Head of caudate nucleus (tissue), 42 donors: Measurements from ENCODE around the gene PRKN.

Experiments used
- DNase-seq, 42 donors: peaks; one replicate each; pipeline versions ENCODE4 v3.0.0 to v3.0.0-alpha.2; 2020 to 2021; ENCODE audit warnings: mixed read lengths in 7 of 42
- intact Hi-C: fragments of 100-400 bp; cut with DNase I; formaldehyde crosslinking; loops from one replicate; pipeline ENCODE4 v1.15.0; 2022

PRKN gene

DNA sequence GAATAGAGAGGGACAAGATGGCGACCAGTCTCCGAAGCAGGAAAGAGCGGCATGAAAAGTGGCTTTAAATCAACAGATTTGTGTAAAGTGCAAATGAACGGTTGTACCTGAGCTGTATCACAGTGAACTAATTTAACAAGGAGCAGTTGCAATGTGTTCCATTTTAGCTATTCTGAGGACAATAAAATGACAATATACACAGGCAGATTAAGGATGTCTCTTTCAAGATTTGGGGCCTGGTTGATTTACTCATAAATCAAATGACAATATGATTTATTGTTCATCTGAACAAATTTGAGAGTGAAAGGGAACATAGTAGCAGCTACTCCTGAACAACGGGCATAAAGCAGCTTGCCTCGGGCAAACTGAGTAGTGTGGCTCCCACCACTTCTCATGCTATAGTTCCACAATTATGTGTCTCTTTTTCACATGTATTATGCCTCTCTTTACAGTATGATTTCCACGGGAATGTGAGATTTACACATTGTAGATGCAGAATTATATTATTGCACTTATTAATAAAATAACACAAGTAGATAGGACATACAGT, 1249.6 kb downstream of the PRKN start:
- intact Hi-C loops = no loop called here

DNA sequence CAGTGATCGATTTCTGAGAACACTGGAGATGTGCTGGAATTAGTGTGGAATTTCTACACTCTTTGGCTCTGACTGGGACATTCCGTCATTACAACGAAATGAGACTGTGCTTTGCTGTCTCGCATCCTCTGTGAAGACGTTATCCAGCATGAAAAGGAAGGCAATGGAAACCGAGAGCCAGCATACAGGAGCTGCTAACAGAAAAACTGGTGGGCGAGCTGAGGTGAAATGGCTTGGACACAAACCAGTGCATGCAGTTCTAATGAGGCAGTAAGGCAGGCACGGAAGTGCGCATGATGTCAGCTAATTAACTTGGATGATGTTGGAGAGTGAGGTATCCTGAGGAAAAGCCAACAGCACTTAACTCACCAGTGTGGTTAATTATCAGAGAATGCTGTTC, 1250.9 kb downstream of the PRKN start:
- intact Hi-C loops = no loop called here
- peak in 2 of 42 donors; percentile 3 to 39 for DNase-seq

More for the DNA sequence above, 1249.6 kb downstream of the PRKN start:
- no peak for DNase-seq

DNA sequence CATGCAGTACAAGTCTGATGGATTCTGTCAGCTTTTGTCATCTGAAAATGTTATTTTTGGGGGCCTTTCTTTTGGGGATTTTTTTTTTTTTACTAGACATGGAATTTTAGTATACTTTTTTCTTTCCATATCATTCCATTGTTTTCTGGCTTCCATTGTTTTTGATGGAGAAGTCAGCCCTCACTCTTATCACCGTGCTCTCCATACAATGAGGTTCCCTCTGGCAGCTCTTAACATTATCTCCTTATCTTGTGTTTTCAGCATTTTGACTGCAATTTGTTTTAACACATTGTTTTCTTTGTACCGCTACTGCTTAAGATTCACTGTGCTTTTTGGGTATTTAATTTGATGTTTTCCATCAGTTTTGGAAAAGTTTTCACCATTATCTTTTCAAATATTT, 1262.2 kb downstream of the PRKN start:
- intact Hi-C loops = no loop called here
- no peak for DNase-seq

DNA sequence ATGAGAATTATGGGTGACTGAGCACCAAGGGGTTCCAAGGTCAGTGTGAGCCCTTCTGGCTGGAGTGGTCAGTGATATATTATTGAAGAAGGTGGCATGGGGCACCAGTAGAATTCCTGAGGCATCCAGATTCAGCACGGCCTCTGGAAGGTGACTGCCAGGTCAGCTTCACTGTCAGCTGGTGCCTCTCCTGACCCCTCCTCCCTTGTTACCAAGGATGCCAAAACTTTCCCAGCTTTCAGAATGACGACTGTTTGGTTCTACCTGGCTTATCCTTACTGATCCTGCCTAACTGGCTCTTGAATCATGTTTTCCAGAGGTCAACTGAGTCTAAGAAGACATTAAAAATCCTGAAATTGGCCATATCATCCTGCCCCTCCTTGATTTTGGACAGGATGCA, 1264.5 kb downstream of the PRKN start:
- DNase-seq = no peak
- intact Hi-C loops = no loop called here

DNA sequence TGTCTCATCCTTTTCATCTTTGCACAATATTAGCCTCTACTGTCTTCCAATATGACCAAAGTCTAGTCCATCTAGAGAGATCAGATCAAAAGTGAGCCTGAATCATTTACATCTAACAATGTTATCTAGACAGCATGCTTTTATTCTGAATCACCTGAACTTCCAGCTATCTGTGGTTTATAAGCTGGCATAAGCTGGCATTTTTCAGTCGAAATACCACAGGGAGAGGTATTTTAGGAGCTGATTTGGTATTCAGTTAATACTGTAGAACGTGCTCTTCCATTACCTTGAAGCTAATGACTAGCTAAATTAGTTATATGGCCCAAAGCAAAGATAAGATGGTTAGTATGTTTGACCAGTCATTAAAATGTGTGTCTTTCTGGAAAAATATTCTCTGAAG, 1265.4 kb downstream of the PRKN start:
- intact Hi-C loops = no loop called here
- no peak for DNase-seq

DNA sequence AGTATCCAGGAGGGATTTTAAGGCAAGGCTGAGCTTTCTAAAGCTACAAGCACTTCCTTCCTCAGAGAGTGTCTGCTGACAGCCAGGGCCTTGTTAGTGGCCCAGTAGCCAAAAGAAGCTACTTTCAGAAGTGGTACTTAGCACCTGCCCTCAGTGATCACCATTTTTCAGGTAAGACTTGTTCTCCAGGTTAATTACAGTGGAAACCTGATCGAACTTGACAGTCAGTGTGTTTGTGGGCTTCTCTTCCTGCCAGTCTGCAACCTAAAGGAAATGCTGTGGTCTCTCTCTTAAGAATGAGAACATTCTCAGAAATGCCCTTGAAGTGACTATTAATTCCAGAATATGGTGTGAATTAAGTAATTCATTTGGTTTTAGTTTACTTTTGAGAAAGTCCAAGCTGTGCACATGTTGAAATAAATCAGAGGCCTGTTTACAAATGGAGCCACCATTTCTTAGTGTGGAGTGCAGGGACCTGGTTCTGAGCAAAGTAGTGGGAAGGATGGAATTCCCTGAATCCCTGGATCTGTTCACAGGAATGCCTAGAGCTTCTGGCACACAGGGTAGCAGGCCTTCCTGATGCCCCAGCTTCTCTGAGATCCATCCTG, 1268.5 kb downstream of the PRKN start:
- intact Hi-C loops = no loop called here
- no peak for DNase-seq

DNA sequence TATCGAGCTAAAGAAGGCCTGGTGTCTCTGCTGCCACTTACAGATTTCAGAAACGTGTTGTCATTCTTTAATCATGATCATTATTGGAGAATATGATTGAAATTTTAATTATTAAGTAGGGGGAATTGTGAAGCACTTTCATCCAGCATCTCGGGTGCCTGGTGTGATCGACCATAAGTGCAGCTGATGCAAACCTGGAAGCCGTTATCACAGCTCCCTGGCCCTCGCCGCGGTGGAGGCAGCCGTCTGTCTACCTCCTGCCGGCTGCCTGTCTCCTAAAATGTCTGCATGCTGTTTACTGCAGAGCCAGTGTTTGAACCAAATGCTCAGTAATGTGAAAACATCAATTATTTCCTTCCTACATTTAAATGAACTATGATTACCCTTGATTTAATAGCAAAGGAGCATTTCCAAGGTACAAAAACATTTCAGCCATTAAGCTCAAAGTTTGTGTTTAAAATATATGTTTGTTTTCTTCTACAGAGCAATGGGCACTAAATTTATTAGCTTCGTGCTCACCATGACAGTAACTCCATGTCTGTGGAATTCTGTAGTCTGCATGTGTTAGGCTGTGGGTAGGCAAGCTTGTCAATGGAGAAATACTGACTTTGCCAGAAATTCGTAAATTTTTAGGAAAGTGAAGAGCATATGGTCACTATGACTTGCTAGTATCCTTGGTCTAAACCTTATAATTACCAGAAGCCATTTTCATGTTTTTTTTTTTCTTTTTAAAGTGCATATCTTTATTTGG, 1269.2 kb downstream of the PRKN start:
- intact Hi-C loops = no loop called here
- peak in 1 of 42 donors; percentile 13 for DNase-seq

DNA sequence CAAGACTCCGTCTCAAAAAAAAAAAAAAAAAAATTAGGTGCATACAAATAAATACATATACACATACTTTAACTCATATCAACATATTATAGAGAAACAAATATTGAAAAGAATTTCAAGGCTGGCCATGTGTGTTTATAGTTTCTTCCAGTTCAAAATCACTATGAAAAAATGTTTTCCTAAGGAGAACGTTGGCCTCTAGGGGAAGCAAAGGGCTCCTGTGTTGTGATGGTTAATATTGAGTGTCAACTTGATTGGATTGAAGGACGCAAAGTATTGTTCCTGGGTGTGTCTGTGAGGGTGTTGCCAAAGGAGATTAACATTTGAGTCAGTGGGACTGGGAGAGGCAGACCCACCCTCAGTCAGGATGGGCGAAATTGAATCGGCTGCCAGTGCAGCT, 1271.7 kb downstream of the PRKN start:
- intact Hi-C loops = no loop called here
- no peak for DNase-seq

DNA sequence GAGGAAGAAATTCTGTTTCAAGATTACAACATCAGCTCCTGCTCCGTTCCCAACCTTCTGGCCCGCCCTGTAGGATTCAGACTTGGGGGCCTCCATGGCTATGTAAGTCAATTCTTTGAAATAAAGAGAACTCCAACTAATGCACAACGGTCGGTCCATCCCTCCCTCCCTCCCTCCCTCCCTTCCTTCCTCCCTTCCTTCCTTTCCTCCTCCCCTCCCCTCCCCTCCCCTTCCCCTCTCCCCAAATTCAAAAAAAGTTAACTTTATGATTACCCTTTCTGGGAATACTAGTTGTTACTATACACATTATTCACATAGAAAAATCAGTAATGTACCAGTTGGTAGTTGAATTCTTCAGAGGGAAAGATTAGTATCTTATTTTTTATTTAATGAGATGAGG, 1274.0 kb downstream of the PRKN start:
- no peak for DNase-seq
- intact Hi-C loops = no loop called here

DNA sequence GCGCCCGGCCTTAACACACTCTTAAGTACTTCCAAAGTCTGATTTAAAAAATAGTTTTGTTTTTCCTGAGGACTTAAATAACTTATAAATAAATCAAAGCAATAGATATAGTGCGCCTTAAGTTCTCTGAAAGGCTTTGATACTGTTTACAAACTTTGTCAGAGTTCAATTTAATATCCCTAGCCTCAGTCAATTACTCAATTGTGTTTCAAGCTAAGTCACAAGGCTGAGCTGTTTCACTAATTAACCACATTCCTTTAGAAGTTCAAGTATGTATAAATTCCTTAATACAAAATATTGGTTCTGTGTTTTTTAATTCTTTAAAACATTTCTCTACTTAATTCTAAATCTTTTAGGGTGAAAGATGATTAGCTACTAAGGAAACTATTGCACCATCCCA, 1275.3 kb downstream of the PRKN start:
- DNase-seq = no peak

DNA sequence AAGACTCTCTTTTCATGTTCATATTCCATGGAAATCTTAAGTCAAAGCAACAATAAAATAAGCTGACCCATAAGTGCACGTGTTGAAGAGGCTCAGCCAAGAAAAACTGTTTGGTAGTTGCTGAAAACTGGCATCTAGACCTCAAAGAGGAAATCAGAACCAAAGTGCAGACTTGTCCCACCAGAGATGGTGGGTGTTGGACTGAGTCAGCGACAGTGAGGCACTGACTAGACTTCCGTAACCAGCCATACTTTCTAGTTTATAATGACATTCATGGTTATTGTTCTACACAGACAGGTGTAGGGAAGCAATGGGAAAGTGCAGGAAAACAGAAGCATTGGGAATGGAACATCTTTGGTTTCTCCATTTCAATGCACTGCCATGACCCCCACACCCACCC, 1278.0 kb downstream of the PRKN start:
- no peak for DNase-seq
- intact Hi-C loops = no loop called here

More for the DNA sequence above, 1275.3 kb downstream of the PRKN start:
- intact Hi-C loops = no loop called here

DNA sequence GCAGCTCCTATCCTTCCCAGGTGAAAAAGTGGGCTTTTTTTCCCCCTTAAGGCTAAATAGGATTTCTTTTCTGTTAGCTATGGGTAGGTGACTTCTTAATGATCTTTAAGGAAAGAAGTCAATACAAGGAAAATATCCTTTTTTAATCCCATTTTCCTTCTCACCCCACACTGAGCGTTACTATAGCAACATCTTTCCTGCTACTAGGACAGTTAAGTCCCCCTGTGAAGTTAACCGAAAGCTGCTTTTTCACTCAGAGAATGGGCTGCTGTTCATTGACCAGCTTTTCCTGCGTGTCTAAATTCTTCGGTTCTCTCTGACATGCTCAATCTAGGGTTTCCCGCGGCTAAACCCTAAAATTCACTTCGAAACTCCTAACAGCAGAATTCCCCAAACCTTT, 1280.6 kb downstream of the PRKN start:
- no peak for DNase-seq
- intact Hi-C loops = no loop called here

DNA sequence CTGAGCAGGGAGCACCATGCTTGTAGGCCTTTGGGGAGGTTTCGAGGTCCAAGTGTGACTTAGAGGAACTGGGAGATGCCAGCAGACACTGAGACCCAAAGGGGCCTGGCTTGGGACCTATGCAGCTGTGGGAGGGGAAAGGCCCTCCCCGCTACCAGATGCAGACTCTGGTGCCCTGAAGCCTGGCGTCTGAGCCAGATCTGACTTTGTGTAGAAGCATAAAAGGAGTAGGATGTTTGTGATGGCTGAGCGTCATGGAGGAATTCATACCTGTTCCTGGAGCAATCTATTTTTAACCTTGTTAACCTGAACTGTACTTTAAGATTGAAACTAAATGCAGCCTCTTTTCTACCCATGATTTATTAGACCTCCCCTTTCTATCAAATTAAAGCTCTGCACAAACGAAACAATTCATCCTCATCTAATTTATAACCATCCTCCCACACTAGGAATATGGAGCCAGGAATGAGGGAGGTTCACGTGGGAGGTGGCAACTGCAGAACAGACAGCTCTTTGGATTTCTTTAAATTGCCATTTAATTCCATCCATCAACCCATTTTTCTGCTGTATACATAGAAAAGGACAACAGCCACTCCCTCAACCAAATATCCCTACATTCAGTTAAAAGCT, 1281.2 kb downstream of the PRKN start:
- peak in 30 of 42 donors; percentile 10 to 81 (median 51) for DNase-seq
- intact Hi-C loops = no loop called here

DNA sequence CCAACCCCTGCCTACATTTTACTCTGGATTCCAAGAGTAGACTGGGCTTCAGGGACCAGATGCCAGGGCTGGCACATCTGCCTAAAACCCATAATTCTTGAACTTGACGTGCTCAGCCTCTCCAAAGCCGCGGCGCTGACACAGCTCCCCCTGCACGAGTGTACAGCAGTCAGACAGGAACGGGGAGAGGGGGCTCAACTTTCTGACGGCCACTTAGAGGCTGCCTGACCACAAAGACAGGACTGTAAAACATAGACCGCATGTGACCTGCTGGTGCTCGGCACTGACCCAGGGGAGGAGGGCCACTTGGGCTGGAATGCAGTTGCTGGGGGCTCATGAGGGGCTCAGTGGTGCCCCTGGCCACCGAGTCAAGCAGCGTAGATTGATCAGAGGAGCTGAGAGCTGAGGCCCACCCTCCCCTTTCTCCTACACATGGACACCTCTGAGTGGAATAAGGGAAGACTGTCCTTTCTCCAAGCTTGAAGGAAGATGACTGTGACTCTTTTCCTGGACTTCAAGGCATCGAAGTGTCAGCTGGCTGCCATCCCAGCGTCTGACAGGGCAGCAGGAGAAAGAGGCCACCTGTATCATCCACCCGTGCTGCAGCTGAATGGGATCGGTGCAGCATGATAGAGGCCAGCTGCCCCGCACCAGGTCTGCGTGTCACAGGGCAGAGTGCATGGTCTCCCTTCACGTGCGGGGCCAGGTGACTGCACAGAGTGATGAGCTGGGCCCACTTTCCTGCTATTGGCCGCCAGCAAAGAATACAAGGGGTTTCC, 1282.4 kb downstream of the PRKN start:
- intact Hi-C loops = no loop called here
- DNase-seq = peak in 2 of 42 donors; percentile 9 to 26

DNA sequence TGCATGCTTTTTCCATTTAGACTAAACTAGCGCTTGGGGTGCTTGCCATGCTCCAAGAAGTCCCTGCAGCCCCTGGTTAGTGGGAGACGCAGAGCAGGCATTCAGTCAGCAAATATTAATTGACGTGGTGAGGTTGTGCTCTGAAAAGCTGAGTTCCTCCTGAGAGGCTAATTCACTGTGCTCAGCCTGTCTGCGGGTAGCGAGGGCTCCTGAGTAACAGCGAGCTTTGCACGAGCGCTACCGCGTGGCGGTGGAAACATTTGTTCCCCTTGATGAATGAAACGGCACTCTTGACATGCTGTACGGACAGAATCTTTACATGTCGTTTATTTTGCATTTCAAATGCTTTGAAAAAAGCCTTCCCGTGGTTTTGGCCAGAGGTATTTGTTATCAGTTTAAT, 1283.1 kb downstream of the PRKN start:
- peak; percentile 74 to 95 (median 87) for DNase-seq
- intact Hi-C loops = no loop called here

DNA sequence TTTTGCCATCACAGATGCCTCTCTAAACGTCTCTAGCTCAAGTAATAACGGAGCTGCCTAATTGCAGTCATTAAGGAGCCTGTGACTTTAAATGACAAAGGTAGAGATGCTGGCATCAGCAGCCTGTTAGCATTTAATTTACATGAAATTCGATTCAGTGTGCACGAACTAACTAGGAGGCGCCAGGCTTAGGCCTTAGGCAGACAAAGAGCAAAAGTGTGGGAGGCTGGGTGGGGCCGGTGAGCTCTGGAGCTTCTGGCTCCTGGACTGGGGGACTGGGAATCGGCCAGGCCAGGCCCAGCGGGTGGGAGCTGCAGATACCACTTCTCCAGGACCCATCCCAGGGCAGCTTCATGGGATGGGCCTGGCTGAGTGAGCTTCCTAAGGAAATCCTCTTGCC, 1283.7 kb downstream of the PRKN start:
- peak in 34 of 42 donors; percentile 11 to 73 (median 40) for DNase-seq
- intact Hi-C loops = no loop called here

DNA sequence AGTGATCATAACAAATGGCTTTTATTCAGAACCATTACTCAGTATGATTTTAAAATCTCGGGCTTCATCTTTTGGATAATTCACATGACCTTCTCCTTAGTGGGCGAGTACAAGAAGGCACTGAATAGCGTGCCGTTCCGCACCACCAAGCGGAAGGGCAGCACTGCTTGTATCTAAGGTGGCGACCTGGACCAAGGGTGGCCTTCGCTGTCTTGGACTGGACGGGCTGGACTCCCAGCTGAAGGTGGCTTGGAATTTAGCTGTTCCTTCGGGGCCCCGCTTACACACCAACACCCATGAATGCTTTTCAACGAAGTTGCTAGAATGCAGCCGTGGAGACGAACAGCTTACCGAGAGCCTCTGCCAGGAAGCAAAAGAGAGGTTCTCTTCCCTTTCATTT, 1285.1 kb downstream of the PRKN start:
- intact Hi-C loops = no loop called here
- peak in 1 of 42 donors; percentile 32 for DNase-seq

DNA sequence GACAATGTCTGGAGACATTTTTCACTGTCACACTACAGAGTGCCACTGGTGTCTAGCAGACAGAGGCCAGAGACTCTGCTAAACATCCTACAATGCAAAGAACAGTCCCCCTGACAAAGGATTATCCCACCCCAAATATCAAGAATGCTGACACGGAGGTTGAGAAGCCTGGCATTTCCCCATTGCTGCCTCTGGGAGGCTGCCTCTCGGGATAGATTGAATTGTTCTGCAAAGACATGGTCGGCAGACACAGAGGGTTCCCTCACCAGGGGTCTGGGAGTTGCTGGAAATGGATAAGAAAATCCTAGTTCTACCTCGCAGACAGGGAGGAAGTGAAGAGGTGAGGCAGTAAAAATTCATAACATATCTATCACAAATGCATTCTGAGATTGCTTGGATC, 1287.3 kb downstream of the PRKN start:
- intact Hi-C loops = no loop called here
- DNase-seq = no peak

DNA sequence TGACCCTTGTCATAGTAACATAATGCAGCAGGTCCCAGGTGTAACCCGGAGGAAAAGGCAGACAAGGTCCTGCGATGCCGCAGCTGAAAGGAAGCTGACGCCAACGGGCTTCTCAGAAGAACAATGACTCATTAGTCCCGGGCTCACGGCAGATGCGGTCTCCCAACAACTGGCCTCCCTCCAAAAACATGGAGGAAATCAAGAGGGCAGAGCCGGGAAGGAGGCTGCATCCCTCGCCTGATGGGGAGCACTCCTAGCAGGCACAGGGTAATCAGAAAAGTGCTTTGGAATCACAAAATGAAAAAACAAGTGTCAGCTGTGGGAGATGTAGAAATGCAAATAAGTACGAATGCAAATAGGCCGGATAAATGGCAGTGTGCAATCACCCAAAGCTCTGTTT, 1288.5 kb downstream of the PRKN start:
- intact Hi-C loops = no loop called here
- peak; percentile 62 to 95 (median 84) for DNase-seq
